A549 (cell line): ENCODE data around the gene RETREG1. TPM values are rescaled to one million over a fixed set of nuclear protein-coding genes. Genes with fewer than 3 reads are reported as not detected.
"Not testable (repeated sequence)": the region's sequence is repeated elsewhere in the genome, so short reads cannot be mapped to it uniquely, and the experiment has no call there.

Experiments used
- ATAC-seq, 2 experiments: fragments of 200-7000 bp in 1 of 2; fragments of >200 bp in 1 of 2; cut with Nextera tagmentation in 1 of 2; cut with Tn5 transposase in 1 of 2; 3 replicates each; pipeline versions ENCODE4 v1.8.0 to v1.9.1; 2018 to 2020; ENCODE audit warnings: mild to moderate bottlenecking in 1 of 2, moderate library complexity in 1 of 2
- CTCF ChIA-PET: fragments of 300-600 bp; sonication (Branson Sonifier 250); formaldehyde crosslinking; extraction: SDS; loops from one replicate; lab custom pipeline; 2021; ENCODE audit warnings: antibody characterized with exemption, inconsistent platforms; lab: Yijun Ruan, JAX
- POLR2A ChIA-PET: fragments of 350-600 bp; formaldehyde crosslinking; extraction: SDS; loops from one replicate; lab custom pipeline; 2021; ENCODE audit warnings: antibody characterized with exemption, inconsistent platforms; lab: Yijun Ruan, JAX
- DNase-seq, 2 experiments: peaks; one replicate each; pipeline versions ENCODE4 v3.0.0 to v3.0.0-alpha.2; 2011 to 2016; ENCODE audit warnings: low read depth in 1 of 2, low spot score in 1 of 2
- FAIRE-seq: peaks from 2 replicates; lab custom pipeline; 2011; peaks lifted over from hg19 to GRCh38; lab: Jason Lieb, UNC
- H3K27ac ChIP-seq, 2 experiments: fragments of >200 bp; sonication (Bioruptor Twin); formaldehyde crosslinking; 3 replicates each; pipeline ENCODE4 v1.5.1; 2016 to 2017
- H3K4me1 ChIP-seq: fragments of >200 bp; sonication (Bioruptor Twin); formaldehyde crosslinking; 3 replicates; pipeline ENCODE4 v1.6.1; 2016
- H3K4me2 ChIP-seq: fragments of >200 bp; sonication (Bioruptor Twin); formaldehyde crosslinking; 3 replicates; pipeline ENCODE4 v1.6.1; 2016
- H3K4me3 ChIP-seq: fragments of >200 bp; sonication (Bioruptor Twin); formaldehyde crosslinking; 3 replicates; pipeline ENCODE4 v1.5.1; 2016
- H3K9me3 ChIP-seq: fragments of >200 bp; sonication (Bioruptor Twin); formaldehyde crosslinking; 3 replicates; pipeline ENCODE4 v1.6.1; 2016
- CBX8 ChIP-seq: fragments of 200-600 bp; sonication (generic); IDR thresholded peaks from 2 replicates; pipeline ENCODE4 v1.6.1; 2016
- CEBPB ChIP-seq, 2 experiments: fragments of >200 bp in 1 of 2; sonication (Bioruptor Twin) in 1 of 2; formaldehyde crosslinking in 1 of 2; IDR thresholded peaks; 2 replicates each; pipeline ENCODE4 v1.6.1; 2012 to 2016
- CHD4 ChIP-seq: fragments of 200-600 bp; sonication (generic); IDR thresholded peaks from 2 replicates; pipeline ENCODE4 v1.6.1; 2016; ENCODE audit warnings: antibody characterized with exemption, mild to moderate bottlenecking, borderline replicate concordance
- EHMT2 ChIP-seq: fragments of 200-600 bp; sonication (generic); IDR thresholded peaks from 2 replicates; pipeline ENCODE4 v1.6.1; 2016; ENCODE audit warnings: antibody characterized with exemption, low read depth, mild to moderate bottlenecking, moderate library complexity
- FOSB ChIP-seq: fragments of 250-450 bp; sonication (Bioruptor Pico); IDR thresholded peaks from 2 replicates; pipeline ENCODE4 v1.5.0; 2020; ENCODE audit warnings: mild to moderate bottlenecking, moderate library complexity
- FOXS1 ChIP-seq: fragments of 250-450 bp; sonication (Bioruptor Pico); IDR thresholded peaks from 2 replicates; pipeline ENCODE4 v1.5.0; 2020; ENCODE audit warnings: mild to moderate bottlenecking, moderate library complexity
- GATA3 ChIP-seq: IDR thresholded peaks from 2 replicates; pipeline ENCODE4 v1.6.1; 2012; ENCODE audit warnings: borderline replicate concordance
- HDAC2 ChIP-seq: fragments of 200-600 bp; sonication (generic); IDR thresholded peaks from 2 replicates; pipeline ENCODE4 v1.6.1; 2016
- JUNB ChIP-seq: fragments of >200 bp; sonication (Bioruptor Twin); formaldehyde crosslinking; IDR thresholded peaks from 2 replicates; pipeline ENCODE4 v1.6.1; 2016
- NR3C1 ChIP-seq: fragments of >200 bp; sonication (Bioruptor Twin); formaldehyde crosslinking; IDR thresholded peaks from 3 replicates; pipeline ENCODE4 v1.6.1; 2017
- PHF8 ChIP-seq: fragments of 200-600 bp; sonication (generic); IDR thresholded peaks from 2 replicates; pipeline ENCODE4 v1.6.1; 2016; ENCODE audit warnings: low read depth, mild to moderate bottlenecking, antibody characterized with exemption, moderate library complexity, borderline replicate concordance
- RFX5 ChIP-seq: fragments of 450-650 bp; IDR thresholded peaks from 2 replicates; pipeline ENCODE4 v1.7.1; 2014; ENCODE audit warnings: antibody characterized with exemption, mild to moderate bottlenecking, moderate library complexity
- RNF2 ChIP-seq: fragments of 200-600 bp; sonication (generic); IDR thresholded peaks from 2 replicates; pipeline ENCODE4 v1.6.1; 2016; ENCODE audit warnings: low read depth, mild to moderate bottlenecking, antibody characterized with exemption, moderate library complexity, borderline replicate concordance
- SMC3 ChIP-seq: fragments of >200 bp; sonication (Bioruptor Twin); formaldehyde crosslinking; IDR thresholded peaks from 3 replicates; pipeline ENCODE4 v1.6.1; 2018; ENCODE audit warnings: inconsistent platforms
- TFCP2L1 ChIP-seq: fragments of 250-450 bp; sonication (Bioruptor Pico); IDR thresholded peaks from 2 replicates; pipeline ENCODE4 v1.5.0; 2021; ENCODE audit warnings: mild to moderate bottlenecking
- WGBS: methylation state at CpG from one replicate; pipeline ENCODE4 v1.1.6; 2017; ENCODE audit errors: missing lambda C conversion rate; 5-methylcytosine and 5-hydroxymethylcytosine counted together
- polyA plus RNA-seq, 4 experiments: library from polyadenylated mRNA; depleted of rRNA in 3 of 4; stranded (reverse); fragments of >200 nt; fragmentation: RNase III in 1 of 4; extraction: RNeasy Plus Mini Kit Qiagen cat#74134 plus additional on column Dnase treatment in 1 of 4; gene quantifications; 2 replicates in 3 of 4; 3 replicates in 1 of 4; pipeline ENCODE4 v1.2.3, GENCODE V29; 2011 to 2017
- TF ChIP-seq, protein P1 (sequence below): IDR thresholded peaks from 2 replicates; pipeline ENCODE4 v1.6.1; 2012
- TF ChIP-seq, protein P2 (sequence below): fragments of 250-450 bp; sonication (Bioruptor Pico); IDR thresholded peaks from 2 replicates; pipeline ENCODE4 v1.5.0; 2020; ENCODE audit warnings: low read depth, mild to moderate bottlenecking, moderate library complexity

RETREG1 gene
- polyA plus RNA-seq, 2 of the 4 experiments (the other 2 are of a cell fraction), result 2.1 to 3.4 TPM

DNA sequence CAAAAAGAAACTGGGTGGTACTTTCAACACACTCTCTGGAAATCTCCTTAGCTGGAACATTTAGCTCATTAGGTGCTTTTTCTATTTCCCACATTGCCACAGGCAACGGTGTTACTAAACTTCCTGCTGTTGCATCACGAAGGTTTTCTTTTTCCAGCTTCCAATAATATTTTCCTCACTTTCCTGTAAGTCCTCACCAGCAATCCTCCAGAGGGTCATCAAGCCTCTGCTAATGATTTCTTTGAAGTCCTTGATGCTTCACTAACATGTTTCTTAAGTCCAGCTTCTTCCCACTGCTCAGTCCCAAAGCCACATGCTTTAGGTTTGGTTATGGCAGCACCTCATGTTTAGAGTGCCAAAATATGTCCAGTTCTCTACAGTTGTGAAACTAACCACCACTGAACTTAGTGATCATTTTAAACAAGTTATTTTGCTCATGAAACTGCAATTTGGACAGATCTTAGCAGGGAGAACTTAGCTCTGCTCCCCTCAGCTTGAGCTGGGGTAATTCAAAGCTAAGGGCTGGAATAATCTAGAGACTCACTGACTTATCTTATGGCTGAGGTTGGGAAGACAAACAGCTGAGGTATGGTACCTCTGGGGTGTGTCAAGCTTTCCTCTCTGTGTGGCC, 39.9 kb upstream of the RETREG1 start (continued):
- TF ChIP-seq CHD4, result no peak
- no peak for TF ChIP-seq HDAC2
- TF ChIP-seq, all 56 proteins: peak for 0

DNA sequence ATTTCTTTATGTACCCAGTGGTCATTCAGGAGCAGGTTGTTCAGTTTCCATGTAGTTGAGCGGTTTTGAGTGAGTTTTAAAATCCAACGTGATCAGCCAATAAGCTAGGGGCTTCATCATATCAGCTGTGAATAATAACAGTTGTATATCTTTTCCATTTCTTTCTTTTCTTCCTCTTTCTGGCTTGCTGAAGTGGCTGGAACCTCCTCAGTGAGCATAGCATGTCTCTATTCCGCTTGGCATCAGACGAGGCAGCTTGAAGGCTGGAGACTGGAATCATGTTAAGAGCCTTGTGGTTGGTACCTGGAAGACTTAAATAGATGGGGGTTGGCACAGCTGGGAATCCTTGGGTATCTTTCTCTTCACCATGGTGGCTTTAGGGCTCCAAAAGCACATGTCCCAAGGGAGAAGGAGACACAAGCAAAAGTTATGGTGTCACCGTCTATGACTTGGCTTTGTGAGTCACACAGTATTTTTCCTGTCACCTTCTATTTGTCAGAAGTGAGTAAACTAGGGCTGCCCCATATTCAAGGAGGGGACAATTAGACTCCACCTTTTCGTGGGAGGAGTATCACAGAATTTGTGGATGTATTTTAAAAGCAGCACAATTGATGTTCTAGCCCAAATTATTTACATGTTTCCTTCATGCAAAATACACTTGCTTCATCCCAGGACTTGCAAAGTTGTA, 38.0 kb upstream of the RETREG1 start:
- Histone ChIP-seq H3K4me1 (no peaks in the 10 kb centered on the region), H3K4me2 (no peak overlapping the region), H3K9me3 (no peaks in the 10 kb centered on the region; the same call in 2 of the 3 replicates), H3K4me3 (no peak overlapping the region), H3K27ac (no peak overlapping the region)
- ChIA-PET POLR2A (no interaction called here), CTCF (no interaction called here)
- TF ChIP-seq FOSB (CRISPR knock-in tag), result no peak
- no peak for TF ChIP-seq PHF8
- no peak for TF ChIP-seq HDAC2
- TF ChIP-seq TFCP2L1 (CRISPR knock-in tag), result no peak
- no peak for TF ChIP-seq JUNB
- TF ChIP-seq GATA3, result no peak
- no peak for TF ChIP-seq RFX5
- TF ChIP-seq RNF2, result no peak
- TF ChIP-seq, protein P1, sequence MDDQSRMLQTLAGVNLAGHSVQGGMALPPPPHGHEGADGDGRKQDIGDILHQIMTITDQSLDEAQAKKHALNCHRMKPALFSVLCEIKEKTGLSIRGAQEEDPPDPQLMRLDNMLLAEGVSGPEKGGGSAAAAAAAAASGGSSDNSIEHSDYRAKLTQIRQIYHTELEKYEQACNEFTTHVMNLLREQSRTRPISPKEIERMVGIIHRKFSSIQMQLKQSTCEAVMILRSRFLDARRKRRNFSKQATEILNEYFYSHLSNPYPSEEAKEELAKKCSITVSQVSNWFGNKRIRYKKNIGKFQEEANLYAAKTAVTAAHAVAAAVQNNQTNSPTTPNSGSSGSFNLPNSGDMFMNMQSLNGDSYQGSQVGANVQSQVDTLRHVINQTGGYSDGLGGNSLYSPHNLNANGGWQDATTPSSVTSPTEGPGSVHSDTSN, result no peak
- TF ChIP-seq EHMT2, result no peak
- TF ChIP-seq SMC3, result no peak
- TF ChIP-seq FOXS1 (CRISPR knock-in tag), result no peak
- TF ChIP-seq, protein P2, sequence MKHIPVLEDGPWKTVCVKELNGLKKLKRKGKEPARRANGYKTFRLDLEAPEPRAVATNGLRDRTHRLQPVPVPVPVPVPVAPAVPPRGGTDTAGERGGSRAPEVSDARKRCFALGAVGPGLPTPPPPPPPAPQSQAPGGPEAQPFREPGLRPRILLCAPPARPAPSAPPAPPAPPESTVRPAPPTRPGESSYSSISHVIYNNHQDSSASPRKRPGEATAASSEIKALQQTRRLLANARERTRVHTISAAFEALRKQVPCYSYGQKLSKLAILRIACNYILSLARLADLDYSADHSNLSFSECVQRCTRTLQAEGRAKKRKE (CRISPR knock-in tag), result no peak
- TF ChIP-seq CBX8, result no peak
- WGBS, result 22% methylated on average over 6 of the region's 6 CpGs
- ATAC-seq (peak; percentile 10 to 40; a peak in 2 of 6 replicates), DNase-seq (no peak), FAIRE-seq (no peak)

DNA sequence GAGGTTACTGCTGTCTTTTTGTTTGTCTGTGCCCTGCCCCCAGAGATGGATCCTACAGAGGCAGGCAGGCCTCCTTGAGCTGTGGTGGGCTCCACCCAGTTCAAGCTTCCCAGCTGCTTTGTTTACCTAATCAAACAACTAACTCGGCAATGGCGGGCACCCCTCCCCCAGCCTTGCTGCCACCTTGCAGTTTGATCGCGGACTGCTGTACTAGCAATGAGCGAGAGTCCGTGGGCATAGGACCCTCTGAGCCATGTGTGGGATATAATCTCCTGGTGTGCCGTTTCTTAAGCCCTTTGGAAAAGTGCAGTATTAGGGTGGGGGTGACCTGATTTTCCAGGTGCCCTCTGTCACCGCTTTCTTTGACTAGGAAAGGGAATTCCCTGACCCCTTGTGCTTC, 31.9 kb upstream of the RETREG1 start:
- H3K4me3 ChIP-seq, FAIRE-seq, H3K27ac ChIP-seq, ATAC-seq, DNase-seq, H3K4me1 ChIP-seq, POLR2A ChIA-PET, H3K9me3 ChIP-seq, H3K4me2 ChIP-seq: not testable (repeated sequence)
- CTCF ChIA-PET, result interaction anchor here (0.6 kb wide), 1 partner anchor 467 kb away, joined by 3 read pairs; no protein-coding TSS in a partner anchor
- 47% methylated on average over 7 of the region's 8 CpGs for WGBS

DNA sequence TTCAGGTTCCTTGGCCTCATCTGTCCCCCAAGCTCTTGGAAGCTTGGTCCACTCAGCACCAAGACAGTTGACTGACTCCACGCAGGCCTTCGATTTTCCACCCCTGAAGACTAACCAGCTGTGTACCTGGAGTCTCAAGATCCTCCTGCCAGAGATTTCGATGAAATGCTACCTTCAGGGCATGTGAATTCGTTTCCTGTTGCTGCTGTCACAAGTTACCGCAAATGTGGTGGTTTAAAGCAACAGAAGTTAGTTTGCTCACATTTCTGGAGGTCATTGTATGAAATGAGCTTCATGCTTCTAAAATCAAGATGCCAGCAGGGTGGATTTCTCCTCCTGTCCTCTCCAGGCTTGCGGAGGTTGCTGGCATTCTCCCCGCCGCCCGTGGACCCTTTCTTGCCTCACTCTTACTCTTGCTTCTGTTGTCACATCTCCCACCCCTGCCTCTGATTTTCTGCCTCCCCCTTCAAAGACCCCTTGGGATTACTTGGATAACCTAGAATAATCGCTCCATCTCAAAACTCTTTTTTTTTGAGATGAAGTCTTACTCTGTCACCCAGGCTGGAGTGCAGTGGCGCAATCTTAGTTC, 27.6 kb upstream of the RETREG1 start:
- H3K4me1 ChIP-seq, result no peaks in the 10 kb centered on the region
- ChIA-PET POLR2A (no interaction called here), CTCF (interaction anchor here (0.6 kb wide), 1 partner anchor 455 kb away, joined by 3 read pairs; no protein-coding TSS in a partner anchor)
- DNase-seq, result no peak
- ATAC-seq, result no peak
- peak; percentile 26; the same call in 1 of the 2 replicates for TF ChIP-seq RNF2
- TF ChIP-seq SMC3, result no peak
- no peak for TF ChIP-seq NR3C1
- no peak for TF ChIP-seq CEBPB (IDR thresholded peaks at IDR 0.05)
- no peaks in the 10 kb centered on the region for H3K9me3 ChIP-seq
- H3K27ac ChIP-seq, result no peak overlapping the region
- 46% methylated on average over 11 of the region's 11 CpGs for WGBS
- H3K4me2 ChIP-seq, result no peak overlapping the region
- H3K4me3 ChIP-seq, result no peak overlapping the region
- FAIRE-seq, result no peak
